SK-N-MC (cell line): ENCODE measurements around the gene FOXF2.

Experiments used
- EZH2 ChIP-seq: fragments of 200-600 bp; sonication (generic); IDR thresholded peaks from one replicate; pipeline ENCODE4 v1.6.1; 2017; ENCODE audit warnings: antibody characterized with exemption
- POLR2AphosphoS5 ChIP-seq: IDR thresholded peaks from 2 replicates; pipeline ENCODE4 v1.6.1; 2012; ENCODE audit warnings: mild to moderate bottlenecking, low read depth, low read length, borderline replicate concordance

DNA sequence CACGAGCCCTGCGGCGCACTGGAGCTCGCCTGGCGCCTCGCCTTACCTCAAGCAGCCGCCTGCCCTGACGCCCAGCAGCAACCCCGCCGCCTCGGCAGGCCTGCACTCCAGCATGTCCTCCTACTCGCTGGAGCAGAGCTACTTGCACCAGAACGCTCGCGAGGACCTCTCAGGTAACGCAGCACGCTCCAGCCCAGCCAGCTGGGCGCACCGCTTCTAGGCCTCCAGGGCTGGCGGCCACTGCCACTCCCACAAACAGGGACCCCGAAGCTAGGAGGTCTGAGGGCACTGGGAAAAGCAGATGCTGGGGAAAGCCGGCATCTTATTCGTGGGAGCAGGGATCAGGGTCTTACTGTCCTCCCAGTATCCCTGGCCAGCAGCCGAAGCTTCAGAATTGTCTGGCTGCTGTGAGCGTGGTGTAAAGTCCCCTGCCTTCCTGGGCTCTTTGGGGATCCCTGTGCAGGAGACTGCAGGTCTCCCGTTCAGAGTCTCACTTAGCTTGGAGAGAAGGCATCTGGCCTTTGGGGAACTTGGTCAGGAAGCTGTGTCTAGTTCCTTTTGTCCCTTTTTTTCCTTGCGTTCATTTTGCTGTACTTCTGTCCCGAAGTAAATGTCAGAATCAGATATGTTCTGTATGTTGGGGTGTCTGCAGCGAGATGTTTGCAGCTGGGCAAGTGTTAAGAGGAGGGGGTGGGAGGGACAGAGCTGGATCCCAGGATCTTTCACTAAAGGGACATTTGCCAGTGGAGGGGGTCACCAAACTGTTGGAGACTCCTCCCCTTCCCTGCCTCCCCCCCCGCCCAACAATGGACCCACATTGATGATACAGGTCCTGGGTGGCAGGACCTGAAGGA lies 1.8 kb downstream of the FOXF2 start:
- TF ChIP-seq EZH2 (no peak), POLR2AphosphoS5 (peak; percentile 12; the same call in 1 of the 2 replicates)
